Activated naive CD8-positive, alpha-beta T cell (primary cell): Measurements from ENCODE around the gene DOCK7.

Source experiments
- H3K27ac Mint-ChIP-seq: one replicate; pipeline ENCODE4 v1.8.0; 2021; ENCODE audit warnings: mixed read lengths
- H3K27me3 Mint-ChIP-seq: one replicate; pipeline ENCODE4 v1.8.0; 2021; ENCODE audit warnings: mixed read lengths
- H3K36me3 Mint-ChIP-seq: one replicate; pipeline ENCODE4 v1.8.0; 2021; ENCODE audit warnings: mixed read lengths
- H3K4me1 Mint-ChIP-seq: one replicate; pipeline ENCODE4 v1.8.0; 2021; ENCODE audit warnings: low read depth, mixed read lengths
- H3K4me3 Mint-ChIP-seq: one replicate; pipeline ENCODE4 v1.8.0; 2021; ENCODE audit warnings: mild to moderate bottlenecking, mixed read lengths
- H3K9me3 Mint-ChIP-seq: one replicate; pipeline ENCODE4 v1.8.0; 2021; ENCODE audit warnings: low read depth, mixed read lengths

Gene DOCK7

GRCh38 chr1:62420214-62420613 lies 268.0 kb downstream of the DOCK7 start:
- H3K9me3 Mint-ChIP-seq: no peaks in the 10 kb centered on the region
- no peak overlapping the region for H3K4me3 Mint-ChIP-seq
- H3K36me3 Mint-ChIP-seq: no peaks in the 10 kb centered on the region
- peaks cover 1% of the 10 kb centered on the region for H3K27me3 Mint-ChIP-seq
- no peak overlapping the region for H3K27ac Mint-ChIP-seq
- H3K4me1 Mint-ChIP-seq: no peaks in the 10 kb centered on the region

GRCh38 chr1:62417351-62417999 lies 270.7 kb downstream of the DOCK7 start:
- no peaks in the 10 kb centered on the region for H3K36me3 Mint-ChIP-seq
- no peak overlapping the region for H3K4me3 Mint-ChIP-seq
- H3K27ac Mint-ChIP-seq: no peak overlapping the region
- H3K4me1 Mint-ChIP-seq: no peaks in the 10 kb centered on the region
- H3K9me3 Mint-ChIP-seq: no peaks in the 10 kb centered on the region
- peaks cover 1% of the 10 kb centered on the region for H3K27me3 Mint-ChIP-seq

- Mint-ChIP-seq H3K4me1 (no peaks in the 10 kb centered on the region), H3K36me3 (no peaks in the 10 kb centered on the region), H3K4me3 (no peak overlapping the region), H3K27me3 (peaks cover 1% of the 10 kb centered on the region), H3K27ac (no peak overlapping the region), H3K9me3 (no peaks in the 10 kb centered on the region)
Measured at GRCh38 chr1:62415687-62416086, 272.5 kb downstream of the DOCK7 start.

- no peaks in the 10 kb centered on the region for H3K4me1 Mint-ChIP-seq
- H3K4me3 Mint-ChIP-seq: no peak overlapping the region
- no peaks in the 10 kb centered on the region for H3K36me3 Mint-ChIP-seq
Measured at GRCh38 chr1:62407398-62408009, 280.7 kb downstream of the DOCK7 start.

GRCh38 chr1:62406576-62406975 lies 281.6 kb downstream of the DOCK7 start:
- no peaks in the 10 kb centered on the region for H3K4me1 Mint-ChIP-seq
- H3K36me3 Mint-ChIP-seq: no peaks in the 10 kb centered on the region
- H3K4me3 Mint-ChIP-seq: no peak overlapping the region
- no peaks in the 10 kb centered on the region for H3K9me3 Mint-ChIP-seq
- H3K27ac Mint-ChIP-seq: no peak overlapping the region
- no peaks in the 10 kb centered on the region for H3K27me3 Mint-ChIP-seq

More at GRCh38 chr1:62407398-62408009, 280.7 kb downstream of the DOCK7 start:
- Mint-ChIP-seq H3K27ac (no peak overlapping the region), H3K9me3 (no peaks in the 10 kb centered on the region), H3K27me3 (no peaks in the 10 kb centered on the region)

GRCh38 chr1:62405247-62405646 lies 282.9 kb downstream of the DOCK7 start:
- no peaks in the 10 kb centered on the region for H3K4me1 Mint-ChIP-seq
- no peaks in the 10 kb centered on the region for H3K9me3 Mint-ChIP-seq
- H3K36me3 Mint-ChIP-seq: no peaks in the 10 kb centered on the region
- no peak overlapping the region for H3K27ac Mint-ChIP-seq
- H3K27me3 Mint-ChIP-seq: no peaks in the 10 kb centered on the region
- no peak overlapping the region for H3K4me3 Mint-ChIP-seq
